Iris pigment epithelial cell (primary cell): Measurements from ENCODE around the gene TCF4.

Experiments used
- DNase-seq: peaks from one replicate; pipeline ENCODE4 v3.0.0-alpha.2; 2011; ENCODE audit warnings: low read depth

Gene TCF4

GRCh38 chr18:55504808-55505207 lies 83.2 kb downstream of the TCF4 start:
- no peak for DNase-seq

DNA sequence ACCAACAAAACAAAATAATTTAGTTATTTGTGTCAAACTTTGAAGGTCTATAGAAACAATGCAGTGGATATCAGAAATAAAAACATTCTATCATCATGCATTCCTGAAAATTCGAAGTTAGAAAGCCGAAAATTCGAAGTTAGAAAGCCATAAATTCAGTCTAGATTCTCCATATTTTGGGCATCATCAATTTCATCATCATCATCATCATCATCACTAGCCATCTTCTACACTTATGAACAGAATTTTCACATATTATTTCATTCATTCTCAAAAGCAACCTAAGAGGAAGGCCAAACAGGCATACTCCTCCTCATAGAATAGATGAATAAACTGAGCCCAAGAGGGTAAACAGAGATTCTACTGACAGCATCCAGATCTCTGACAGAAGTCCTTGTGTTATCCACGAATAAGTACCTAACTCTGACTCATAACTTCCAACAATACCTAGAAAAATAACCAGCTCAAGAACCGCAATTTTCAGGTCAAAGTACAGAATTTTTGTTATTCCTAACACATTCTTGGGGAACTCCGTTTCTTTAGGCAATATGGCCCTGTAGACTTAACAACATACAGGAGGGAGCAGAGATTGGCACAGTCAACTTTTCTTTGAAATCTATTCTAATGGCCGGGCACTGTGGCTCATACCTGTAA lies 84.7 kb downstream of the TCF4 start:
- peak; percentile 74 for DNase-seq

GRCh38 chr18:55501982-55502710 lies 85.8 kb downstream of the TCF4 start:
- DNase-seq: no peak

DNA sequence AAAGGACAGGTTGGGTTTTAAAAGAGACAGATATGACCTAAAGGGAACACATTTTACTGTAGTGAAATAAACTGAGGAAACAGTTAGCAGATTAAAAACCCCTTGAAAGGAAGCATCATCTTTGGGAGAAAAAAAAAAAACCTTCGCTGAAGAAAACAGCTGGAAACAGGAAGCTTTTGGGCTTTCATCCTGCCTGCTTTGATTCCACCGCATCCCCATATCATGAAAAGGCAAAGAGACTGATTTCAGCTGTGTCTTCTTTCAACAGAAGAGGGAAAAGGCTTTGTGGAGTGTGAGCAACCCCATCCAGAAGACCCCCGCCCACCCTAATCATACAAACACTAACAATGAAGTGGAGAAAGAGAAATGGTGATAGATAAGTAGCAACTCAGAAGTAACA lies 86.4 kb downstream of the TCF4 start:
- DNase-seq: no peak

- peak; percentile 92 for DNase-seq
Observed at GRCh38 chr18:55500316-55501086, 87.5 kb downstream of the TCF4 start.

DNA sequence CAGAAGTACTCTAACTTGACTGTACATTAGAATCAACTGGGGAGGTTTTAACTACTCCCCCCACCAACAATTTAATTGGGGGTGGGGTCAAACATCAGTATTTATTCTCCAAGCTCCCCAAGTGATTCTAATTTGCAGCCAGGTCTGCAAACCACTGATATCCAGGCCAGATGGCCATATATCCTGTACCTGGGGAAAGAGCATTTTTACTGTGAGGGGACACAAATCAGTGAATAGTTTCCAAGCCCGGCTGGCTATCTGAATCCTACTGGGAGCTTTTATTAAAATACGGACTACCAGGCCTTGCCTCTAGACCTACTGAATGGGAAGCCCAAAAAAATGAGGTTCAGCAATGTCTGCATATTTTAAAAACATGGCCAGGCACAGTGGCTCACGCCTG lies 88.5 kb downstream of the TCF4 start:
- no peak for DNase-seq

DNA sequence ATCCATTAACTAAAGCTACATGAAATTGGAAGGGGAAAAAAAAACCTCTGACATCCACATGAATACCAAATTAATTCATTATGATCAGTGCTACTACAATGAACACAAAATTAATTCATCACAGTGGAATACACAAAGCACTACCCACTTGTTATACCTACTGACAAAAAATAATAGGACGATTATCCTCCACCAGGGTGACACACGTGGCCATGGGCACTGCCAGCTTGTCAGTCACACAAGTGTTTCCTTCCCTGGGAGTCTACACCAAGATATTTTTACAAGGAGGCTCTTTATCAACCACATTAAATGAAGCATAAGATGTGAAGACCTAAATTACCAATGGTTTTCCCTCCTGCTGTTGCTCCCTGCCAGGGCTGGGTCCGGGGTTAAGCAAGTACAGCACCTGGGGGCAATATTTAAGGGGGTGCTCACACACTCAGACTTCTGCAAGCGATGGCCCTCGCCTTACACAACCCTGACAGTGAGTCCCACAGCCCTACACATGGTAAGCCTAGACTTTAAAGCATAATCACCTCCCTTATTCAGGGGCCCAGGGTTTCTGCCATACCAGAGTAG lies 90.1 kb downstream of the TCF4 start:
- DNase-seq: no peak

- DNase-seq: peak; percentile 60
Observed at GRCh38 chr18:55494899-55495298, 93.1 kb downstream of the TCF4 start.

DNA sequence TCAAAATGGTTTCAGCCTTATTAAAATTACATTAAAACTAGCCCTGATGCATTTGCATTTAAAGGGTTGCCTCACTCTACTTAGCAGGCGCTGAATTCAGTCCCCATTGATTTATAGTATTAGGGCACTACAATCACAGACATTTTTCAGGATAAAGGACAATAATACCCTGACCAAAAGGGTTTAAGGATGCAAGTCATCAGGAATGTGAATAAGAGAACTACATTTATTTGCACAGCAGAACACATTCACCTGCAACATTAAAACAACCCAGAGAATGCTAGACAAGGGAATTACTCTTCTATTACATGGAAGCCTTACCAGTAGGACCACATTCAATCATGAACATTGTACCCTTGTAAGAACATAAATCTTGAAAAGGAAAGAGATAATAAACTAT lies 93.6 kb downstream of the TCF4 start:
- no peak for DNase-seq

GRCh38 chr18:55491616-55492015 lies 96.4 kb downstream of the TCF4 start:
- no peak for DNase-seq

DNA sequence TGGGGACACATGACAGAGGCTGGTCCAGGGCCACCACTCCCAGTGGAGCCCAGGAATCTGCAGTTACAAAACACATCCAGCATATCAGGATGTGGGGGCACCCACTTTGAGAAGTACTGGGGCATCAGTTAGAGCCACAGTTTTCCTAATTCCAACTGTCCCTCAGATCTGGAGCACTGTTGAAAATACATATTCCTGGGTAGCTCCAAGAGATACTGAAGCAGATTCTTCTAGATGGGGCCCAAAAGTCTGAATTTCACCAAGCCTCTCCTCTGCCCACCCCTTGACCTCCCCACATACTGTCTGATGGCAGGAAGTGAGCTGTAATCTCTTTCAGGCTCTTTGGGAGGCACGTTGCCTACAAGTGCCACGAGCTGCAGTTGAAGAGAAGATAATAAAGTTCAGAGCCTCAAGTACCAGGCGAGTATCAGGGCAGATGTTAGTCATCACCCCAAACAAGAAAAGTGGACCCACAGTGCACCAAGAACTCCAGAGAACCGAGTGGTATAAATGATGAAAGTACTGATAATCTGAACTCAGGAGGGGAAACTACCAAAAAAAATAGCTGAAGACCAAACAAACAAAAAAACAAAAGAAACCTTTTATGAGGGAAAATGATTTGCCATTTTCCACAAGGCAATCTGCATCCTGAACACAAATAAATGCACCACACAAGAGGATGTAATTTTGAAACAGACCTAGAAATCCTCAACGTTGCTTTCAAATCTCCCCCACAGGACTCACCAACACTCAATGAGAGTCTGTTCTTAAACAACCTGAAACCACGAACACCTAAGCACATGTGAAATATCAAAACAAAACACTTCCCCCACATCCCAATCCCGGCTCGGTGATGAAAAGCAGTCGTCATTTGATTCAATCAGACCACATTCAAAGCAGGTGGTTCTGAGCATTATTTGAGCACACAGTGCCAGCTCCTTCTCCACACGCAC lies 98.7 kb downstream of the TCF4 start:
- DNase-seq: no peak

- DNase-seq: no peak
Observed at GRCh38 chr18:55488473-55488872, 99.5 kb downstream of the TCF4 start.

GRCh38 chr18:55487997-55488396 lies 100.0 kb downstream of the TCF4 start:
- DNase-seq: no peak

GRCh38 chr18:55486936-55487335 lies 101.1 kb downstream of the TCF4 start:
- no peak for DNase-seq

GRCh38 chr18:55485666-55486065 lies 102.3 kb downstream of the TCF4 start:
- DNase-seq: peak; percentile 87

DNA sequence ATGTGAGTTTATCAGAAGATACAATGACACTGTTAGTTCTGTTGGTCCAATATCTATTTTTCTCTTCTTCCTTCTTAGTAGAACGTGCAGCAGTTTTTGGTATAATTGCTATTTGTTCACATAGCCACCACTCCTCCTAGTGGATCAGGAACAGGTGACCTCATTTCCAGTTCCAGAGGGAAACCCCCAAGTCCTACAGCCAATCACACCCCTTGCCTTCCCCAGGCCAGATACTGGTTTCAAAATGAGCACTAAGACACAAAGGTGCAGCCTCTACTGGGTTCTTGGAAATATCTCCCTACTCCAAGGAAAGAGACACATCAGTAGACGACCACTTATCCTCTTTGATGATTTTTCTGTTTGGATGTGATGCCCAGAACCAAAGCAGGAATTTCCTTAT lies 103.2 kb downstream of the TCF4 start:
- DNase-seq: no peak

- no peak for DNase-seq
Observed at GRCh38 chr18:55483266-55483871, 104.6 kb downstream of the TCF4 start.

DNA sequence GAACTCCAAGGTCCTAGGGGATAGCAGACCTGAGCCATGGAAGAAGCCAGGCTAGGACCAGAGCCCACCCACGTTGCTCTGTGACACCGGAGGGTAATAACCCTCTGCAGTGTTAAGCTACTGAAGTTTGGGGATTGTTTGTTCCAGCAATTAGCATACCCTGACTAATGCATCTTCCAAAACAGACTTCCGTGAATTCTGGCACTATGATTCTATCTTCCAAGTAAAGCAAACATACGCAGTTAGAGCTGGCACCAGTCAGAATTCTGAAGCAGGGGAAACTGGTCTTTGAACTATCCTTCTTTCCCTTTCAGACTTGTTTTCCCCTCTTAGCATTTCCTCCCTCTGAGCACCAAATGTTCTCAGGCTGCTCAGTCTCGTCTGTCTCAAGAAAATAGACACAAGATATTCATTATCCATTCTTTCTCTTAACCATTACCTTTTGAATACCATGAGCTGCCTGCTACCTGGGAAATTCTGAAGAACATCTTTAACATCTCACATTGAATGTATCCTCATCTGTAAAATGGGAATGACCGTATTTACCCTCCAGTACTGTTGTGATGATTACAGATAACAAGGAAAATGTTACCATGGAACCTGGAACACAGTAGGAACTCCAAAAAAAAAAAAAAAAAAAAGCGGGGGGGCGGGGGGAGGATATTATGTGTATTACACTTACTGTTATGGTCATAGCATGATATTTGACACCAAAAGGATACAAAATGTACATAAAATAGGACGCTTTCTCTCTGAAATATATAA lies 108.2 kb downstream of the TCF4 start:
- no peak for DNase-seq

- no peak for DNase-seq
Observed at GRCh38 chr18:55477860-55478581, 110.0 kb downstream of the TCF4 start.

GRCh38 chr18:55477499-55477859 lies 110.5 kb downstream of the TCF4 start:
- peak; percentile 61 for DNase-seq
